Measurements from ENCODE around the gene ANKRD44.

DNA sequence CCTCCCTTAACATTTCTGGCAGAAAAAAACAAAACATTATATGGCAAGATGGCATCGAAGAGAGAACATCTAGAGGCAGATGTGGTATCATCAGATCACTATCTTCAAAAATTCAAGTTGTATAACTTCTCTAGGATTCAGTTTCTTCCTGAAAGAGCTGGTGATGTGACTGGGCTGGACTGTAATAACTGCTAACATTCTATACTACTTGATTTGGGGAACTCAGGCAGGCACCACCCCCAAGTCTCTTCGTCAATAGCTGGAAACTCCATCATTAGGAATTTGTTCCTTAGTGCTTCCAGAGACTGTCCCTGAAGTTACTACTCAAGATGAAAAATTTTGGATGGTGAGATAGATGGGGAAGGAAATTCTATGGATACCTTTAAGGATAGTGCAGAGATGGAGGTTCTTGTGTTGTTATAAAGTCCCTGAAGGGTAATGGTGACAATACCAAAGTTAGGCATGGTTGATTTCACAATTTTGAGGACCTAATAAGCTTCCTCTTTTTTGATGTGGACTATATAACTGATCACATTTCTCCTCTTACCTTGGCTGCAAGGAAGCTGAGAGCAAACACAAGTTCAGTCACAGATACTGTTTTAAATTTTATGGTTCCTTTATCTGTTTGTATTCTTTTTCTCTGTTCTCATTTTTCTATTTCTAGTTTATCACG lies 324.9 kb downstream of the ANKRD44 start:
- TF ChIP-seq EP300 (IDR thresholded peaks at IDR 0.05; ENCODE audit: borderline replicate concordance in 1 of 2, low read depth in 2 of 2, low read length in 2 of 2) (no peak), MAFK (IDR thresholded peaks at IDR 0.05; ENCODE audit: low read depth, low read length) (no peak), SRF (IDR thresholded peaks at IDR 0.05; ENCODE audit: low read depth, low read length) (no peak), POU5F1 (IDR thresholded peaks at IDR 0.05; ENCODE audit: low read depth, low read length) (no peak), KDM1A (IDR thresholded peaks at IDR 0.05; ENCODE audit: borderline replicate concordance, low read length) (no peak)

All from H1 (cell line).